Activated CD4-positive, alpha-beta T cell treated with anti-CD3 and anti-CD28 coated beads, Interleukin-2, amount 50 U/mL, for 4 hours (primary cell): ENCODE data around the gene TENM3.

Experiments
- DNase-seq, 2 experiments: peaks; one replicate each; pipeline ENCODE4 v3.0.0-alpha.2; 2020

Gene TENM3

GRCh38 chr4:182704948-182705347 is 461.7 kb downstream of the TENM3 start:
- DNase-seq: no peak

- no peak for DNase-seq
These were observed 462.2 kb downstream of the TENM3 start for GRCh38 chr4:182705389-182705788.

- no peak for DNase-seq
These were observed 468.0 kb downstream of the TENM3 start for GRCh38 chr4:182711211-182711610.

GRCh38 chr4:182715548-182715947 is 472.3 kb downstream of the TENM3 start:
- DNase-seq: no peak

- DNase-seq: no peak
These were observed 473.0 kb downstream of the TENM3 start for GRCh38 chr4:182716192-182716591.

- DNase-seq: no peak
These were observed 474.8 kb downstream of the TENM3 start for GRCh38 chr4:182717788-182718583.

- DNase-seq: no peak
These were observed 481.2 kb downstream of the TENM3 start for GRCh38 chr4:182724414-182724813.

- DNase-seq: no peak
These were observed 486.3 kb downstream of the TENM3 start for GRCh38 chr4:182729516-182729915.

GRCh38 chr4:182730791-182731190 is 487.6 kb downstream of the TENM3 start:
- DNase-seq: no peak

GRCh38 chr4:182736207-182736606 is 493.0 kb downstream of the TENM3 start:
- no peak for DNase-seq

- DNase-seq: no peak
These were observed 495.3 kb downstream of the TENM3 start for GRCh38 chr4:182738283-182739047.

- no peak for DNase-seq
These were observed 497.1 kb downstream of the TENM3 start for GRCh38 chr4:182740256-182740655.

GRCh38 chr4:182741054-182741453 is 497.9 kb downstream of the TENM3 start:
- DNase-seq: no peak

- DNase-seq: no peak
These were observed 498.7 kb downstream of the TENM3 start for GRCh38 chr4:182741914-182742313.

GRCh38 chr4:182743815-182744214 is 500.6 kb downstream of the TENM3 start:
- DNase-seq: no peak

GRCh38 chr4:182745237-182745636 is 502.0 kb downstream of the TENM3 start:
- DNase-seq: no peak

- no peak for DNase-seq
These were observed 503.7 kb downstream of the TENM3 start for GRCh38 chr4:182746876-182747275.

- DNase-seq: no peak
These were observed 505.1 kb downstream of the TENM3 start for GRCh38 chr4:182748283-182748682.

GRCh38 chr4:182748949-182749348 is 505.7 kb downstream of the TENM3 start:
- no peak for DNase-seq

- DNase-seq: no peak
These were observed 506.5 kb downstream of the TENM3 start for GRCh38 chr4:182749667-182750167.

- no peak for DNase-seq
These were observed 509.1 kb downstream of the TENM3 start for GRCh38 chr4:182752158-182752910.

- no peak for DNase-seq
These were observed 511.7 kb downstream of the TENM3 start for GRCh38 chr4:182754895-182755294.

GRCh38 chr4:182756161-182756690 is 513.0 kb downstream of the TENM3 start:
- DNase-seq: no peak
